ENCODE measurements around the gene ESYT2.

DNA sequence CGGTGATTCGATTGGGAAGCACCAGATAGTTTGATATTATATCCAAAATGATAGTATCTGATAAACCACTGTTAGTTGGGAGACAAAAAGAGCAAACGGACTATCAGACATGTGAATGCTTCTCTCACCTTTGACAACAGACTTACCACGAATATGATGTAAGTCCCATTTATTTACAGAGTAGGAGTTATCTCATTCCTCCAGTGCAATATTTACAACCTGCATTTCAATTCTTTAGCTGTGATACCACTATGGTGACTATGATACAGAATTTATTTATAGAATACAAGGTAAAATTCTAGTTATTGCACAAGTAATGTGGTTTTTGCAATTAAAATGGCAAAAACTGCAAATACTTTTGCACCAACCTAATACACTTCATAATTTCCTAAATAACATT, 61.6 kb downstream of the ESYT2 start:
- TF ChIP-seq EZH2 (IDR thresholded peaks at IDR 0.05; ENCODE audit: borderline replicate concordance, low read depth, low read length, poor library complexity, severe bottlenecking): no peak
- TF ChIP-seq, protein P1, sequence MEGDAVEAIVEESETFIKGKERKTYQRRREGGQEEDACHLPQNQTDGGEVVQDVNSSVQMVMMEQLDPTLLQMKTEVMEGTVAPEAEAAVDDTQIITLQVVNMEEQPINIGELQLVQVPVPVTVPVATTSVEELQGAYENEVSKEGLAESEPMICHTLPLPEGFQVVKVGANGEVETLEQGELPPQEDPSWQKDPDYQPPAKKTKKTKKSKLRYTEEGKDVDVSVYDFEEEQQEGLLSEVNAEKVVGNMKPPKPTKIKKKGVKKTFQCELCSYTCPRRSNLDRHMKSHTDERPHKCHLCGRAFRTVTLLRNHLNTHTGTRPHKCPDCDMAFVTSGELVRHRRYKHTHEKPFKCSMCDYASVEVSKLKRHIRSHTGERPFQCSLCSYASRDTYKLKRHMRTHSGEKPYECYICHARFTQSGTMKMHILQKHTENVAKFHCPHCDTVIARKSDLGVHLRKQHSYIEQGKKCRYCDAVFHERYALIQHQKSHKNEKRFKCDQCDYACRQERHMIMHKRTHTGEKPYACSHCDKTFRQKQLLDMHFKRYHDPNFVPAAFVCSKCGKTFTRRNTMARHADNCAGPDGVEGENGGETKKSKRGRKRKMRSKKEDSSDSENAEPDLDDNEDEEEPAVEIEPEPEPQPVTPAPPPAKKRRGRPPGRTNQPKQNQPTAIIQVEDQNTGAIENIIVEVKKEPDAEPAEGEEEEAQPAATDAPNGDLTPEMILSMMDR (conservative IDR thresholded peaks at IDR 0.05; ENCODE audit: low read depth, low read length): no peak

Data from A673 (cell line).